ENCODE measurements around the gene TMEM132D.

TMEM132D gene

DNA sequence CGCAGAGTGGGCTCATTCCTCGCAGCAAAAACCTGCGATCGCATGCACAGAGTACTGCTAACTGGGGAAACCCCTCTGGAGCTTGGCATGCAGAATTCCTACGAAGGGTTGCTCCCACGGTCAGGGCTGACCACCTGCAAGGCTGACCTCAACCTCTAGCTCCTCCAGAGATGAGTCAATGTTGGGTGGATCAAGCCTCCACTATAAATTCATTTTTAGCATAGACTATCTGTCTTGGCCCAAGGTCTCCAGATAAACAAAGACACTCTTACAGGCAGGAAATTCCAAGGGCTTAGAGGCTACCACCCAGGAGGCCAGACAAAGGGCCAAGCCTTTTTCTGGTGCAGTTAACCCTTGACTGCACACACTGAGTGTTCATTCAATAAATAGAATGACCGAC, 296.5 kb downstream of the TMEM132D start:
- H3K9ac ChIP-seq (ENCODE audit: low read length), result no peak overlapping the region
- DNase-seq, result no peak
- H3K4me2 ChIP-seq (ENCODE audit: low read length, poor library complexity, severe bottlenecking), result peak overlapping the region; percentile 53
- WGBS, result 20% methylated on average over 6 of the region's 7 CpGs
- H2BK12ac ChIP-seq (ENCODE audit: low read length in 2 of 2), result no peak overlapping the region
- H3K4me3 ChIP-seq (ENCODE audit: insufficient read depth in 1 of 2, low read depth in 1 of 2, low read length in 2 of 2), result no peak overlapping the region
- H2BK120ac ChIP-seq (ENCODE audit: low read depth, low read length), result no peak overlapping the region
- no peaks in the 10 kb centered on the region for H3K36me3 ChIP-seq (ENCODE audit: control insufficient read depth in 1 of 2, insufficient read depth in 2 of 2, low read depth in 1 of 2, low read length in 2 of 2)
- peak overlapping the region; percentile 66 for H3K27ac ChIP-seq (ENCODE audit: low read length, poor library complexity, severe bottlenecking)
- H3K27me3 ChIP-seq (ENCODE audit: control insufficient read depth in 1 of 2, insufficient read depth in 1 of 2, low read length in 2 of 2), result no peaks in the 10 kb centered on the region
- no peak overlapping the region for H4K8ac ChIP-seq (ENCODE audit: low read length)
- no peak overlapping the region for H2BK15ac ChIP-seq (ENCODE audit: low read depth, poor library complexity, severe bottlenecking)
- peaks cover 13% of the 10 kb centered on the region for H3K9me3 ChIP-seq (ENCODE audit: control insufficient read depth, low read length)
- H3K79me1 ChIP-seq (replicated peaks; ENCODE audit: low read length, poor library complexity, severe bottlenecking), result no peaks in the 10 kb centered on the region
- no peak overlapping the region for H2AFZ ChIP-seq (ENCODE audit: low read depth, low read length)
- H3K23ac ChIP-seq (ENCODE audit: low read length in 2 of 2), result no peak overlapping the region
- no peak overlapping the region for H3K18ac ChIP-seq (ENCODE audit: low read depth in 1 of 2, low read length in 2 of 2)
- H2BK5ac ChIP-seq (ENCODE audit: low read depth, low read length, poor library complexity, severe bottlenecking), result peak overlapping the region; percentile 12
- no peak overlapping the region for H2AK5ac ChIP-seq (ENCODE audit: low read length, severe bottlenecking)
- peaks cover 10% of the 10 kb centered on the region for H3K4me1 ChIP-seq (ENCODE audit: control insufficient read depth, insufficient read depth, low read depth, low read length)
- no peak overlapping the region for H3K4ac ChIP-seq (ENCODE audit: low read depth in 1 of 2, low read length in 2 of 2)
- no peak overlapping the region for H3K14ac ChIP-seq (ENCODE audit: low read length in 2 of 2)
- no peak overlapping the region for H4K91ac ChIP-seq (ENCODE audit: low read length)

DNA sequence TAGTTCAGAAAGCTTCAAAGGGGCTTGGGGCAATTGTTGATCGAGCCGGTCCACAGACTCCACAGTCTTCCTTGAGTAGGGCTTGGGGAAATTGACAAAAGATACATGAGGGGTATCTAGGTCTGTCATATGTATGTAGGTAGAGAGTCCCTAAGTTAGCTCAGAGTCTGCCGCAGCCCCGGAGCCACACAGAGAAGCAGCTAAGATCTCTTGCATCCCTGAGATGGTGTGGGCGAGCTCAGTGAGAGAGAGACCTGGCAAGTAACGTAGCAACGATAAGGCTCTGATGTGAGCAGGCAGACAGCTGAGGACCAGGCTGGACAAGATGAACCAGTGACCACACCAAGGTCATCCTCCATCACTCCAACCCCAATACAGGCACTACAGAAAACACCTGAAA, 297.6 kb downstream of the TMEM132D start:
- H4K91ac ChIP-seq (ENCODE audit: low read length), result no peak overlapping the region
- no peak overlapping the region for H3K4me2 ChIP-seq (ENCODE audit: low read length, poor library complexity, severe bottlenecking)
- H2BK5ac ChIP-seq (ENCODE audit: low read depth, low read length, poor library complexity, severe bottlenecking), result no peak overlapping the region
- H3K79me1 ChIP-seq (replicated peaks; ENCODE audit: low read length, poor library complexity, severe bottlenecking), result no peaks in the 10 kb centered on the region
- H3K27me3 ChIP-seq (ENCODE audit: control insufficient read depth in 1 of 2, insufficient read depth in 1 of 2, low read length in 2 of 2), result no peaks in the 10 kb centered on the region
- H3K18ac ChIP-seq (ENCODE audit: low read depth in 1 of 2, low read length in 2 of 2), result no peak overlapping the region
- peaks cover 7% of the 10 kb centered on the region for H3K9me3 ChIP-seq (ENCODE audit: control insufficient read depth, low read length)
- H2BK120ac ChIP-seq (ENCODE audit: low read depth, low read length), result no peak overlapping the region
- H3K4me3 ChIP-seq (ENCODE audit: insufficient read depth in 1 of 2, low read depth in 1 of 2, low read length in 2 of 2), result no peak overlapping the region
- H2BK12ac ChIP-seq (ENCODE audit: low read length in 2 of 2), result no peak overlapping the region
- H2BK15ac ChIP-seq (ENCODE audit: low read depth, poor library complexity, severe bottlenecking), result no peak overlapping the region
- no peak overlapping the region for H3K4ac ChIP-seq (ENCODE audit: low read depth in 1 of 2, low read length in 2 of 2)
- no peaks in the 10 kb centered on the region for H3K36me3 ChIP-seq (ENCODE audit: control insufficient read depth in 1 of 2, insufficient read depth in 2 of 2, low read depth in 1 of 2, low read length in 2 of 2)
- WGBS, result 95% methylated on average over 7 of the region's 7 CpGs
- peak overlapping the region; percentile 1 for H2AK5ac ChIP-seq (ENCODE audit: low read length, severe bottlenecking)
- H3K23ac ChIP-seq (ENCODE audit: low read length in 2 of 2), result no peak overlapping the region
- no peak overlapping the region for H3K9ac ChIP-seq (ENCODE audit: low read length)
- no peak overlapping the region for H2AFZ ChIP-seq (ENCODE audit: low read depth, low read length)
- no peak overlapping the region for H3K27ac ChIP-seq (ENCODE audit: low read length, poor library complexity, severe bottlenecking)
- DNase-seq, result no peak
- no peak overlapping the region for H3K14ac ChIP-seq (ENCODE audit: low read length in 2 of 2)
- H4K8ac ChIP-seq (ENCODE audit: low read length), result no peak overlapping the region
- peaks cover 10% of the 10 kb centered on the region for H3K4me1 ChIP-seq (ENCODE audit: control insufficient read depth, insufficient read depth, low read depth, low read length)

DNA sequence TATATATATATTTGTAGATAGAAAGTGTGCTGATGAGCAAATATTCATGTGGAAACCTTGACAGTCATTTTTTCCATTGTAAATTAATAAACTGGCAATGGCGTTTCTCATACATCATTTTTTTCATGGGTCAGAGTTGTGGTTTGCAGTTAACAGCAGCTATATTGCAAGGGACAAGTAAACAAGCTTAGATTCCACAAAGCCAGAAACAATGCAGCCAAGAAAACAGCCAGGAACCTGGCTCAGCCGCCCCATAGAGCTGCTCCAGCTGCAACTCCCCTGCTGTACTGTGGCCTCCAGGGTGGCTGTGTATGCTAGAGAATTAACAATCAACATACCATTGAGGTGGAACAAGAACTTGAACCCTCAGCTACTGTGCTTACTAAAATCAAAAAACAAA, 298.2 kb downstream of the TMEM132D start:
- Histone ChIP-seq H3K9me3 (ENCODE audit: control insufficient read depth, low read length) (peaks cover 7% of the 10 kb centered on the region), H3K4me3 (ENCODE audit: insufficient read depth in 1 of 2, low read depth in 1 of 2, low read length in 2 of 2) (no peak overlapping the region), H2BK5ac (ENCODE audit: low read depth, low read length, poor library complexity, severe bottlenecking) (no peak overlapping the region), H3K4ac (ENCODE audit: low read depth in 1 of 2, low read length in 2 of 2) (no peak overlapping the region), H3K79me1 (replicated peaks; ENCODE audit: low read length, poor library complexity, severe bottlenecking) (no peaks in the 10 kb centered on the region), H3K27me3 (ENCODE audit: control insufficient read depth in 1 of 2, insufficient read depth in 1 of 2, low read length in 2 of 2) (no peaks in the 10 kb centered on the region), H2BK120ac (ENCODE audit: low read depth, low read length) (no peak overlapping the region), H3K4me1 (ENCODE audit: control insufficient read depth, insufficient read depth, low read depth, low read length) (peaks cover 10% of the 10 kb centered on the region), H2BK15ac (ENCODE audit: low read depth, poor library complexity, severe bottlenecking) (no peak overlapping the region), H3K27ac (ENCODE audit: low read length, poor library complexity, severe bottlenecking) (no peak overlapping the region), H2AK5ac (ENCODE audit: low read length, severe bottlenecking) (no peak overlapping the region), H3K4me2 (ENCODE audit: low read length, poor library complexity, severe bottlenecking) (peak overlapping the region; percentile 34), H3K14ac (ENCODE audit: low read length in 2 of 2) (no peak overlapping the region), H3K23ac (ENCODE audit: low read length in 2 of 2) (no peak overlapping the region), H4K91ac (ENCODE audit: low read length) (no peak overlapping the region), H3K9ac (ENCODE audit: low read length) (no peak overlapping the region), H2BK12ac (ENCODE audit: low read length in 2 of 2) (no peak overlapping the region), H3K18ac (ENCODE audit: low read depth in 1 of 2, low read length in 2 of 2) (no peak overlapping the region), H4K8ac (ENCODE audit: low read length) (no peak overlapping the region), H2AFZ (ENCODE audit: low read depth, low read length) (no peak overlapping the region), H3K36me3 (ENCODE audit: control insufficient read depth in 1 of 2, insufficient read depth in 2 of 2, low read depth in 1 of 2, low read length in 2 of 2) (no peaks in the 10 kb centered on the region)
- DNase-seq, result no peak
- WGBS, result 11% methylated on average over 2 of the region's 2 CpGs

DNA sequence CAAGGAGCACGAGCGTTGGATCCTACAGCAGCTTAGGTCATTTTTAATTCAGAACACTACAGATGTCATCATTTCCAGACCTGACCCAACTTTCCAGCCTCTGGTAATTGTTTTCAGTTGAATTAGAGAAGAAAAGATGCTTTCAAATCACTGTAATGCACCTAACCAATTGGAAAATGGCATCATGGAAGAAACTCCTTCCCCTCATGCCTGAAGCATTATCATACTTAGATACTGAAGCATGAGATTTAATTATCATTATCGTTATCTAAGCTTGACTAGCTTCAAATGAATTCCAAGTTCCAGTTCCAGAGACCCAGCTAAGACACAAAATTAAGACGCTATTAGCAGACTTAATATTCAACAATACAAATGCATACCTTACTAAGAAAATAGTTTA, 299.3 kb downstream of the TMEM132D start:
- H3K27me3 ChIP-seq (ENCODE audit: control insufficient read depth in 1 of 2, insufficient read depth in 1 of 2, low read length in 2 of 2), result no peaks in the 10 kb centered on the region
- no peak overlapping the region for H3K4ac ChIP-seq (ENCODE audit: low read depth in 1 of 2, low read length in 2 of 2)
- H3K9me3 ChIP-seq (ENCODE audit: control insufficient read depth, low read length), result peaks cover 17% of the 10 kb centered on the region
- no peaks in the 10 kb centered on the region for H3K36me3 ChIP-seq (ENCODE audit: control insufficient read depth in 1 of 2, insufficient read depth in 2 of 2, low read depth in 1 of 2, low read length in 2 of 2)
- H2AK5ac ChIP-seq (ENCODE audit: low read length, severe bottlenecking), result no peak overlapping the region
- no peak overlapping the region for H3K4me2 ChIP-seq (ENCODE audit: low read length, poor library complexity, severe bottlenecking)
- no peak overlapping the region for H2BK12ac ChIP-seq (ENCODE audit: low read length in 2 of 2)
- H3K27ac ChIP-seq (ENCODE audit: low read length, poor library complexity, severe bottlenecking), result no peak overlapping the region
- no peak overlapping the region for H2BK5ac ChIP-seq (ENCODE audit: low read depth, low read length, poor library complexity, severe bottlenecking)
- H3K18ac ChIP-seq (ENCODE audit: low read depth in 1 of 2, low read length in 2 of 2), result no peak overlapping the region
- no peak overlapping the region for H2BK15ac ChIP-seq (ENCODE audit: low read depth, poor library complexity, severe bottlenecking)
- no peak for DNase-seq
- H4K8ac ChIP-seq (ENCODE audit: low read length), result no peak overlapping the region
- H2BK120ac ChIP-seq (ENCODE audit: low read depth, low read length), result no peak overlapping the region
- no peak overlapping the region for H3K23ac ChIP-seq (ENCODE audit: low read length in 2 of 2)
- no peak overlapping the region for H3K4me3 ChIP-seq (ENCODE audit: insufficient read depth in 1 of 2, low read depth in 1 of 2, low read length in 2 of 2)
- no peaks in the 10 kb centered on the region for H3K79me1 ChIP-seq (replicated peaks; ENCODE audit: low read length, poor library complexity, severe bottlenecking)
- 87% methylated on average over 2 of the region's 4 CpGs for WGBS
- H3K4me1 ChIP-seq (ENCODE audit: control insufficient read depth, insufficient read depth, low read depth, low read length), result peaks cover 12% of the 10 kb centered on the region
- H2AFZ ChIP-seq (ENCODE audit: low read depth, low read length), result no peak overlapping the region
- H3K14ac ChIP-seq (ENCODE audit: low read length in 2 of 2), result no peak overlapping the region
- no peak overlapping the region for H4K91ac ChIP-seq (ENCODE audit: low read length)
- H3K9ac ChIP-seq (ENCODE audit: low read length), result no peak overlapping the region

Data from mesenchymal stem cell (in vitro differentiated cells and primary cell).